NCI-H128 (cell line): ENCODE measurements around the gene MARK1.

Experiments
- DNase-seq: peaks from one replicate; lab custom pipeline; 2025; ENCODE audit not compliant: unreplicated experiment; lab: John Stamatoyannopoulos, UW

MARK1 gene

GRCh38 chr1:220528679-220529501, 954 bp downstream of the MARK1 start:
- DNase-seq: peak; percentile 26

DNA sequence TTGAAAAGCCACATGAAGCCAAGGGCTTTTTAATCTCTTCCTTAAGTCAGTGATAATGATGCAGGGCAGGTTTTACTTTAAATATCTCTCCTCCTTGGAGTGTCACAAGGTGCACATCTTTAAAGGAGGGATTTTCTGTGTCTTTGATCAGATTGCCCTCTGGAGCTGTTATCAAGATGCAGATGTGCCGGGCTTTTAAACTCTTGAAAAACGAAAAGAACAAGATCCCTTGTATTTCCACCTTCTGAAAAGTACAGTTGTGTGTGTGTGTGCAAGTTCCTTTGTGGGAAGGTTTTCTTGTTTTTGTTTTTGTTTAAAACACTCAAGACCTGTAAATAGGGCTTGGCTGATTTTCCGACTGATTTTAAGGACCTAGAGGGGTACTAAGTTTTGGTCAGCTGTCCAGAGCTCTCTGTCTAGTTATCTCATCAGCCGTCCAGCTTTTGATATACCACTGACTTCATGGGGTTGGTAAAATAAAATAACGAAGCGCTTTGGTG, 1.6 kb downstream of the MARK1 start:
- DNase-seq: no peak

DNA sequence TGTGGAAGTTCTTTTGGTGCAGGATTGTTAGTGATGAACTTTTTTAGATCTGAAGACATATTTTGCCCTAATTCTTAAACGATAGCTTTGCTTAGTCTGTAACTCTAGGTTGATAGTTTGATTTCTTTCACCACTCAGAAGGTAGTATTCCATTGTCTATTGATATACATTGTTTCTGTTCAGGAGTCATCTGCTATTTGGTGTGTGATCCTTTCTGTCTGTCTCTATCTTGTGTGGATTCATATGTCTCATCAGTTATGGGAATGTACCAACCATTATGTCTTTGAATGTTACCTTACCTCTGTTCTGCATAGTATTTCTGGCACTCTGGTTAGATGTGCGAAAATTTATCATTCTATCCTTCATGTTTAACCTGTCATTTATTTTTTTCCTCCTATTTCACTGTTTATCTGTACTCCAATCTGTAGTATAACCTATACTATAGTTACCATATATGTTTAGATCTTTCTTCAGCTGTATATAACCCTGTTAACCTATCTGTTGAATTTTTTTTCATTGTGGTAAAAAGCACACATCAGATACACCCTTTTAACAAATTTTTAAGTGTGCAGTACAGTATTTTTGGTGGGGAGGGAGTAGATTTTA, 5.7 kb downstream of the MARK1 start:
- no peak for DNase-seq

DNA sequence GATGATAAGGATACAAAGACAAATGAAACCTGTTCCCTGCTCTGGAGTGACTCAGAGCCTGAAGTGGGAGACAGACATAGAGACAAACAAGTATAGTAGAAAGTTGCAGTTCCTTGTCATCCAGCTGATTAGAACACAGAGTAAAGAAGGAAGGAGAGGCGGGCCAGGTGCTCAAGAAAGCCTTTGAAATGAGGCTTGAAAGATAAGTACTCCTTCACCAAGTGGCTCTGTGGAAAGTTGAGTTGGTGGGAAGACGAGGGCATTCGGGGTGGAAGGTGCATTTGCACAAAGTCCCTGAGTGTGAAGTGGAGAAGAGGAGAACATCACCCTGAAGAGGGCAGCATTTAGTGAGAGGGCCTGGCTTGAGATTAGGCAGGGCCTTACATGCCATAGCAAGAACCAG, 17.0 kb downstream of the MARK1 start:
- DNase-seq: no peak

GRCh38 chr1:220550811-220551399, 23.0 kb downstream of the MARK1 start:
- DNase-seq: no peak

- DNase-seq: no peak
Measured at GRCh38 chr1:220551718-220552117, 23.8 kb downstream of the MARK1 start.

DNA sequence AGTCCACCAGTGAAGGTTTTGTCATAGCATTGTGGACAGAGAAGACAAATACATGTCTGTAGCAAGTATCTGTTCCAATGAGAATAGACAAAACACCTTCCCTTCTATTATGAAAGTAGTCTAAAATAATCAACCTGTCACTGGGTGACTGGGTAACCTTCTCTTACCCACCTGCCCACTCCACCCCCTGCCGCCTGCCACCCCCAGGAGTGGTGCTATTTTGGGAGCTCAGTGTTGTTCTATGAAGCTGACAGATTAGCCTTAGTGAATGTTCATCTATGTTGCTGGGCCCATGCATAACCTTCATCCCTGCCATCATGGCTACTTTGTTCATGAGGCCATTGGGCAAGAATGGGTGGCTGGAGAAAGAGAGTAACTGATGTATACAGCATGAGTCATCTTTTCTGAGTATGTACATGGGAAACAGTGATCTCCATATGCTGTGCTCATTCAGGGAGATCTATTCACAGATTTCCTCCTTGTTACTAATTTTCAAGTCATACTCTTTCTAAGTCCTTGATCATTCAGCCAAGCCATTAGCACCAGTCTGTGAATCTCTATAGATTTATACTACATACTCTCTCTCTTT, 24.8 kb downstream of the MARK1 start:
- no peak for DNase-seq

DNA sequence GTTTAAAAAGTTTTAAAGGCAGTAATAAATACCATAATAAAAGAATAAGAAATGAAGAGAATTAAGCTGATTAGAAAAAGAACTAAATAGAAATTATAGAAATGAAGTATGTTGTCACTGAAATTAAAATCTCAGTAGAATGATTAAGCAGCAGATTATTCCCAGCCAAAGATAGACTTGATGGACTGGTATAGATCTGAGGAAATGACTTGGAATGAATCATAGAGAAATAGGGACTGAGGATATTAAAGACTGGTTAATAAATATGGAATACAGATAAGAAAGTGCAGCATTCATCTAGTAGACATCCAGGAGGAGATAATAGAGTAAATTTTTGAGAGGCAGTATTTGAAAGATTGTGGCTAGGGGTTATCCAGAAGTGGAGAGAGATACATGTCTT, 28.7 kb downstream of the MARK1 start:
- no peak for DNase-seq

DNA sequence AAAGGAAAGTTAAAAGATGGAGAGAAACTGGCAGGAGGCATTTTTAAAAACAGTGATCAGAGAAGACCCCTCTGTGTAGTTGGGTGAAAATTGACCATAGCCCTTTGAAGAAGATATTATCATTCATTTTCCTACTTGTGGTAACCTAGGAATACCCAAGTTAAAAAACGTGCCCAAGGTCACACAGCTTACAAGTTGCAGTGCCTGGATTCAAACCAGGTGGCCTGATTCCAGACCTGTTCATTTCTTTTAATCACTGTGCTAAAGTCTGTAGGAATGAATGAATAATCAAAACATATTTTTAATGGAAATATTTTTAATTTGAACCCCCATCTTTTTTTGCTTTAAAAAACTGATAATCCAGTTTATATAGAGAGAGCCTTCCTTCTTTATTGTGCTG, 35.6 kb downstream of the MARK1 start:
- no peak for DNase-seq

- DNase-seq: no peak
Measured at GRCh38 chr1:220564216-220564615, 36.3 kb downstream of the MARK1 start.

DNA sequence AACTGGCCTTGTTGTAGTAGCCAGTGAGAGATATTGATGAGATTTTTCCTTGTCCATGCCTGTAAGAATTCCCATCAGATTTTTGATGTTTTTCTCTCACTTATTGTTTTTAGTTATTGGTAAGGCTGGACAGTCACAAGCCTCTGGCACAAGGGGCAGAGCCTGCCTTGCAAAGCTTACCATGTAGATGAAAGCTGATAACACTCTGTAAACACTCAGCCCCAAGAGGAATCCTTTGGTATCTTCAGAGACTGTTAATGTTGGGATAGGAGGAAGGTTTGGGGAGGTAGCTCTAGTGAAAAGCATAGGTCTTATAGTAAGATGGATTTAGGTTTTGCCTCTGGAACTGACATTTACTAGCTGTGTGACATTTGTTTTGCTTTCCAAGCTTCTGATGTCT, 37.7 kb downstream of the MARK1 start:
- no peak for DNase-seq

GRCh38 chr1:220566869-220567268, 38.9 kb downstream of the MARK1 start:
- no peak for DNase-seq

GRCh38 chr1:220572416-220572815, 44.5 kb downstream of the MARK1 start:
- DNase-seq: no peak

DNA sequence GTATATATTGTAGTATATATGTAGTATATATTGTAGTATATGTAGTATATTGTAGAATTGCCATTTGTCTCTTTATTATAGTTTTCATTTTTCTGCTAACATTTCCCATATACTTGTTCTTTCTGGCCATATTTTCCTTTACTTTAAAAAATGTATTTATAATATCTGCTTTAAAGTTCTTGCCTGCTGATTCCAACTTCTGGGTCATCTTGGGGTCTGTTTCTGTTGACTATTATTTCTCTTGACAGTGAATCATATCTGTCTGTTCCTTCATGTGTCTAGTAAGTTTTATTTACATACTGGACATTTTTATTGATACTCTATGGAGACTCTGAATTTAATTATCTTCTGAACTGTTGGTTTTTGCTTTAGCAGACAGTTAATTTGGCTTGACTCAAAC, 45.9 kb downstream of the MARK1 start:
- DNase-seq: no peak

DNA sequence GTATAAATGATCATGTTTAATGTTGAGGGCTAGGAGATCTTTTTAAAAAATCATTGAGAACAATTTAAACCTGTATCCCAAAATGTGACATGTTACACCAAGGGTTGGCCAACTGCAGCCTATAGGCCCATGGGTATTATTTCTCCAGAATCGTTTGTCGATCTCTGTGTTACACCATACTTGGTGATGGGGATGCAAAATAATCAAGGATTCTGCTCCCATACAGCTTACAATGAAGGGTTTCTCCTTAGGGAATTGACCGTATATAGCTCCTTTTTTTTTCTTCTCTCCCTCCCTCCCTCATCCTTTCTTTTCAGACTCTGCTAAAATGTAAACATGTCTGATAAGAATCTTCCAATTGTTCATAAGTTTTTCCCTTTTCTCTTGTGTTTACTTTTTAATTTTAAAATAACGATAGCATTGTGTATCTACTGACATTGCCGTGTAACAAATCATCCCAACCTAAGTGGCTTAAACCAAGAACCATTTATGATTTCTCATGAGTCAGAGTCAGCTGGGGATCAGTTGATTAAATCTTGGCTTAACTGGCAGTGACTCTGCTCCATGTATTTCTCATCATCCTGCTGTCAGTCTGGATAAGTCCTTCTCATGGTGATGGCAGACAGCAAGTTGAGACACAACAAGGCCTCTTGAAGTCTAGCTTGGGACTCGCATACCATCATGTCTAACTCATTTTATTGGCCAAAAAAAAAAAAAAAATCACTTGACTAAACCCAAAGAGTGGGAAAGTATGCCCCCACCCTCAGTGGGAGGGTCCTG, 48.0 kb downstream of the MARK1 start:
- no peak for DNase-seq

DNA sequence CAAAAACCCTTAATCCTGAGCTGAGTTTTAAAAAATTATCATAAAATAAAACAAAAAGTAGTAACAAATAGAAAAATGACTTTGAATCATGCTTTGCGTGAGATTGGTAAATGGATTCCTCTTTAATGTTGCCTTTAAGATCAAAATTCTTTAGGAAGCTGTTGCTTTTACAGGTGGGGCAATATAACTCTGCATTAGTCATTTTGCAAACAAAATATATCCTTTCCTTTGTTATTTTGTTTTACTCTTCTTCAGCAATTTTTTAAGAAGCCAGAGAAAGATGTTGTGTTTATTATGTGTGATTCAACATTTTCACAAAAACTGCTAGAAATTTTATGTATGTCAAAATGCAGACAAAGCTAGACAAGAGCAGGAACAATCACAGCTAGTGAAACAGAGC, 50.0 kb downstream of the MARK1 start:
- no peak for DNase-seq

DNA sequence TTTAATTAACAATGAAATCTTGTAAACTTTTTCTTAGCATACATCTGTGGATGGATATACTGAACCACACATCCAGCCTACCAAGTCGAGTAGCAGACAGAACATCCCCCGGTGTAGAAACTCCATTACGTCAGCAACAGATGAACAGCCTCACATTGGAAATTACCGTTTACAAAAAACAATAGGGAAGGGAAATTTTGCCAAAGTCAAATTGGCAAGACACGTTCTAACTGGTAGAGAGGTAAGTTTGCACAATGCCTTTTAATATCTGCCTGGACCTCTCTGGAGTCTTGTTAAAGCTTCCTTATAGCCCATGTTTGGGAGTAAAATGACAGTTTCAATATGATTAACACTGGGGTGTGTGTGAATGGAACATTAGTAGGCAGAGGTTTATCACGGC, 51.4 kb downstream of the MARK1 start:
- DNase-seq: no peak

DNA sequence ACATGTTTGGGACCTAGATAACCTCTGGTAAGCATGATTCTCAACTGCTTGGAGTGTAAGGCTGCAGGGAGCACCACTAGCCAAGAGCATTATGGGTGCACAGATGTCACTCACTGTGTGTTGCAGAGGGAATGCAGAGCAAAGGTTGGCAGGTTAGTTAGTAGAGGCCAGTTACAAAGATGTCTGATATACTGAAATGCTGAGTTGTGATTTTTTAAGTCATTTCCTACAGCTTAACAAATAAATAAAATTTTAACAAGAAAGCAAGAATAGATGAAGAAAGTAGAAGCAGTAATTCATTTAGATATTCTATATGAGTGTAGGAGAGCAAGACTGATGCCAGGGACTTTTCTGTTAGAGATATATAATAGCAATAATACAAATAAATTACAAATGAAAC, 64.8 kb downstream of the MARK1 start:
- no peak for DNase-seq

DNA sequence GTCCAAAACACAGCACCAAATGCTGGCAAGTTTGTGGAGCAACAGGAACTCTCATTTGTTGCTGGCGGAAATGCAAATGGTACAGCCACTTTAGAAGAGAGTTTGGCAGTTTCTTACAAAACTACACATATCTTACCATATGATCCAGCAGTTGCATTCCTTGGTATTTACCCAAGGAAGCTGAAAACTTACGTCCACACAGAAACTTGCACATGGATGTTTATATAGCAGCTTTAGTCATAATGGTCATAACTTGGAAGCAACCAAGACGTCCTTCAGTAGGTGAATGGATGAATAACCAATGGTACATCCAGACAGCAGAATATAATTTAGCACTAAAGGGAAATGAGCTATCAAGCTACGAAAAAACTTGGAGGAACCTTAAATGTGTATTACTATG, 66.4 kb downstream of the MARK1 start:
- DNase-seq: no peak

GRCh38 chr1:220595179-220595578, 67.2 kb downstream of the MARK1 start:
- DNase-seq: no peak

GRCh38 chr1:220604926-220605325, 77.0 kb downstream of the MARK1 start:
- DNase-seq: no peak
